ENCODE data around the gene FURIN.

GRCh38 chr15:90823455-90823974, 44.9 kb upstream of the FURIN start:
- no peak for TF ChIP-seq CTCF (IDR thresholded peaks at IDR 0.05 in 4 of 5, conservative IDR thresholded peaks at IDR 0.05 in 1 of 5)
- TF ChIP-seq POLR2A (IDR thresholded peaks at IDR 0.05) = no peak

Measured in gastrocnemius medialis (tissue), 4 donors.